HFFc6 (cell line): Measurements from ENCODE around the gene MBNL2. TPM values are rescaled to one million over a fixed set of nuclear protein-coding genes. Genes with fewer than 3 reads are reported as not detected.

Experiments
- DNase-seq: peaks from one replicate; pipeline ENCODE4 v3.0.0-alpha.2; 2018
- H3K27ac Mint-ChIP-seq: 2 replicates; pipeline ENCODE4 v1.8.0; 2020; ENCODE audit warnings: mild to moderate bottlenecking, mixed read lengths
- H3K27me3 Mint-ChIP-seq: 2 replicates; pipeline ENCODE4 v1.8.0; 2021; ENCODE audit warnings: mild to moderate bottlenecking, moderate library complexity, mixed read lengths; ENCODE audit not compliant: insufficient read depth
- H3K36me3 Mint-ChIP-seq: 2 replicates; pipeline ENCODE4 v1.8.0; 2021; ENCODE audit warnings: low read depth, mixed read lengths
- H3K4me1 Mint-ChIP-seq: 2 replicates; pipeline ENCODE4 v1.8.0; 2020; ENCODE audit warnings: low read depth, mixed read lengths
- H3K4me3 Mint-ChIP-seq: 2 replicates; pipeline ENCODE4 v1.8.0; 2020; ENCODE audit warnings: mild to moderate bottlenecking, moderate library complexity, mixed read lengths
- H3K9me3 Mint-ChIP-seq: 2 replicates; pipeline ENCODE4 v1.8.0; 2020; ENCODE audit warnings: mild to moderate bottlenecking, mixed read lengths
- long read RNA-seq: library from polyadenylated mRNA; unstranded; transcript quantifications from one replicate; pipeline ENCODE4 v2.0.0, GENCODE V29; 2019
- total RNA-seq, 6 experiments: library from RNA; stranded (reverse); fragmentation: NEBNext Ultra II Directional; extraction: Animal tissue kit (Norgen Biotek cat#: 25700); gene quantifications; 2 replicates in 1 of 6; 3 replicates in 5 of 6; pipeline ENCODE4 v1.2.3, GENCODE V29; 2021
- TF ChIP-seq, protein P1 (sequence below): fragments of 200-600 bp; sonication (generic); IDR thresholded peaks from 2 replicates; pipeline ENCODE4 v1.5.0; 2021; ENCODE audit warnings: antibody characterized with exemption, mild to moderate bottlenecking

The MBNL2 gene, protein sequence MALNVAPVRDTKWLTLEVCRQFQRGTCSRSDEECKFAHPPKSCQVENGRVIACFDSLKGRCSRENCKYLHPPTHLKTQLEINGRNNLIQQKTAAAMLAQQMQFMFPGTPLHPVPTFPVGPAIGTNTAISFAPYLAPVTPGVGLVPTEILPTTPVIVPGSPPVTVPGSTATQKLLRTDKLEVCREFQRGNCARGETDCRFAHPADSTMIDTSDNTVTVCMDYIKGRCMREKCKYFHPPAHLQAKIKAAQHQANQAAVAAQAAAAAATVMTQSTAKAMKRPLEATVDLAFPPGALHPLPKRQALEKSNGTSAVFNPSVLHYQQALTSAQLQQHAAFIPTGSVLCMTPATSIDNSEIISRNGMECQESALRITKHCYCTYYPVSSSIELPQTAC
- 100 to 1,000 TPM in 3 of 6 experiments, 10 to 100 TPM in 3; 78.5 to 138 (median 99.8) TPM for total RNA-seq
- long read RNA-seq, full-length matches to known transcripts, result 46 of 113 reads
- long read RNA-seq, partial matches to known transcripts, result 12 of 113 reads
- long read RNA-seq, other reads (novel, unspliced or antisense), result 55 of 113 reads

DNA sequence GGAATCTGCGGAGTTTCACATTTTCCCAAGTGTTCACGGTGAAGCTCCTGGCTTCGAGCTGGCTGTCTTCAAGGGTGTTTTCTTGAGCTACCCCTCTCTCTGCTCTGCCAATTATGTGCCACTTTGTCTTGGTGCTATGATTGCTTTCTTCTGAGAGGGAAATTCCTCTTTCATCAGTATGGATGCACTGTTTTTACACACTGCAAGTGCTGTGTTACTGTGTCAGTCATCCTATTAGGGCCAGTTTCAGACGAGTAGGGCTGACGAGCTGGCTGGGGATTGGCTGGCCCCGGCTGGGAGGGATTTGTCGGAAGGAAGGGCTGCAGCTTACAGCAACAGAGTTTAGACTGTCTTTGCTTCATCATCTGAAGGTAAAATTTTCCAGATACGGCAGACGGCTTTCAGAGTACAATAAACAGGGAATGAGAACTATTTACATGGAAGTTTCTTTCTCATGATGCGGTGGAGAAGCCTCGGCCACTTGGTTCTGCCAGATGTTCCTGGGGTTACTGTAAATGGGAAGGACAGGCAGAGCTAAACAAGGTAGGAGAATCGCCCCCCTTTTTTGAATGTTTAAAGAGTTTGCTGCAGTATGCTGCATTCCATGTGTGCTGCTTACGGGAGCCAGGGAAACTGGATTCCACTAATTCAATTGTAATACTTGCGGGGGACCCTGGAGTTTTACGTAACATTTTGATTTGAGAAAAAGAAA, at the start of gene MBNL2:
Gene MBNL2 (plus strand): TSS at position 345 of the 712 bp plus-strand sequence. CDS start 53,903 bp downstream, outside the sequence.
- TF ChIP-seq, protein P1, sequence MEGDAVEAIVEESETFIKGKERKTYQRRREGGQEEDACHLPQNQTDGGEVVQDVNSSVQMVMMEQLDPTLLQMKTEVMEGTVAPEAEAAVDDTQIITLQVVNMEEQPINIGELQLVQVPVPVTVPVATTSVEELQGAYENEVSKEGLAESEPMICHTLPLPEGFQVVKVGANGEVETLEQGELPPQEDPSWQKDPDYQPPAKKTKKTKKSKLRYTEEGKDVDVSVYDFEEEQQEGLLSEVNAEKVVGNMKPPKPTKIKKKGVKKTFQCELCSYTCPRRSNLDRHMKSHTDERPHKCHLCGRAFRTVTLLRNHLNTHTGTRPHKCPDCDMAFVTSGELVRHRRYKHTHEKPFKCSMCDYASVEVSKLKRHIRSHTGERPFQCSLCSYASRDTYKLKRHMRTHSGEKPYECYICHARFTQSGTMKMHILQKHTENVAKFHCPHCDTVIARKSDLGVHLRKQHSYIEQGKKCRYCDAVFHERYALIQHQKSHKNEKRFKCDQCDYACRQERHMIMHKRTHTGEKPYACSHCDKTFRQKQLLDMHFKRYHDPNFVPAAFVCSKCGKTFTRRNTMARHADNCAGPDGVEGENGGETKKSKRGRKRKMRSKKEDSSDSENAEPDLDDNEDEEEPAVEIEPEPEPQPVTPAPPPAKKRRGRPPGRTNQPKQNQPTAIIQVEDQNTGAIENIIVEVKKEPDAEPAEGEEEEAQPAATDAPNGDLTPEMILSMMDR, result no peak
- H3K27ac Mint-ChIP-seq, result peak within 1 kb of the TSS; percentile 97
- H3K4me1 Mint-ChIP-seq, result peaks cover 44% of the 10 kb centered on the region
- H3K27me3 Mint-ChIP-seq, result no peaks in the 10 kb centered on the region; the same call in 1 of the 2 replicates
- DNase-seq, result peak; percentile 92
- H3K4me3 Mint-ChIP-seq, result peak within 1 kb of the TSS; percentile 99
- no peaks in the 10 kb centered on the region for H3K9me3 Mint-ChIP-seq
- H3K36me3 Mint-ChIP-seq, result peaks cover 34% of the 10 kb centered on the region

DNA sequence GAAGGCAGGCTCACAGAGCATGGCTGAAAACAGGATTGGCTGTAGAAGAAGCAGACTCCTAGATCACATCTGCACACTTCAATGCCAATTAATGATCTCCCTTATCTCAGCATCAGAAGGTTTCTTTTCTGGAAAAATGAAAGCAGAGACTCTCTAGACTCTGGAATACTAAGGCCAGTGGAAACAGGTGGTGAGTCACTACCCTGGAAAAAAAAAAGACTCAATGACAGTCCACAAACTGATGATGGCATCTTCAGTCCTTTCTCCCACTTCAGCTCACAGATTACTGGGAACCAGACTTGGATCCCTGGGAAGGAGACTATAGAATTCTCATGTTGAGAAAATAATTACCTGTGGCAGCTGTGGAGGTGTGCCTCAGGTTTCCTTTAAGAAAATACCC, 47.5 kb upstream of the MBNL2 start:
- Mint-ChIP-seq H3K27ac (no peak overlapping the region), H3K9me3 (0 out of 2 replicates have a peak, but pooled peaks cover 4% of the 10 kb centered on the region), H3K27me3 (peaks cover 15% of the 10 kb centered on the region), H3K4me1 (no peaks in the 10 kb centered on the region), H3K4me3 (no peak overlapping the region), H3K36me3 (no peaks in the 10 kb centered on the region)
- DNase-seq, result no peak
- TF ChIP-seq, protein P1, result no peak

DNA sequence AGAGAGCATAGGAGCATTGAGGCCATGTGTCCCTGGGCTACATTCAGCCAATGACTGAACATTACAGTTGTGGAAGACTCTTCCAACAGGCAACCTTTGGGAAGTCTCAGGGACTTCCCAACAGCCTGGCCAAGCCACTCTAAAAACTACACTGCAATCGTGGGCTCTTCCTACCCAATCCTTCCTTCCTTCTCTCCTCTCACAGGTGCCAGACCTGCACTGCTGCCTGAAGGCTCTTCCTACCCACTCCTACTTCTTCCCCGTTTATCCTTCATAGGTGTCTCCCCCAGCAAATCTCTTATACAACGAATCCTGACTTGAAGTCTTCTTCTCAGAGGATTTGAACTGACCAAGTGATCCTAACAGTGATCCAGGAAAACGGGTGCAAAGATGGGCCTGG, 47.1 kb upstream of the MBNL2 start:
- Mint-ChIP-seq H3K27ac (no peak overlapping the region), H3K36me3 (no peaks in the 10 kb centered on the region), H3K27me3 (peaks cover 15% of the 10 kb centered on the region), H3K4me3 (no peak overlapping the region), H3K4me1 (no peaks in the 10 kb centered on the region), H3K9me3 (0 out of 2 replicates have a peak, but pooled peaks cover 4% of the 10 kb centered on the region)
- no peak for DNase-seq
- TF ChIP-seq, protein P1, result no peak

DNA sequence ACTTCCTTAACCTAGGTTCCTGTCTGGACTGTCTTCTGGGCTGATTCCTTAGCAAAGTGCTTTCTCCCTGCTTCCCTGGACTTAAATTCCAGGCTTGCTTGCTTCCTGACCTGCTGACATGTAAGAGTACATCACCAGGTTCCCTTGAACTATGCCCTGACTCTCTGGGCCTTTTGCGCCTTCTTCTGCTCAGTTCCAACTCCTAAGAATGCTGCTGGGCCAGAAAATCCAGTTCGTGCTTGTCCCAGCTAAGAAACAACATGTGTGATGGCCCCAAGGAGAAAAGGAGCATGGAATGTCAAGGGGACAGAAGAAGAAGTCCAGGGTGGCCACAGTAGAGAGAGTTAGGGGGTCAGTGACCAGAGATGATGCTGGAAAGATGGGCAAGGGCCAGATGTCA, 42.6 kb upstream of the MBNL2 start:
- Mint-ChIP-seq H3K4me3 (no peak overlapping the region), H3K4me1 (no peaks in the 10 kb centered on the region), H3K36me3 (no peaks in the 10 kb centered on the region), H3K27ac (no peak overlapping the region), H3K27me3 (peaks cover 7% of the 10 kb centered on the region), H3K9me3 (0 out of 2 replicates have a peak, but pooled peaks cover 4% of the 10 kb centered on the region)
- no peak for DNase-seq
- TF ChIP-seq, protein P1, result no peak

DNA sequence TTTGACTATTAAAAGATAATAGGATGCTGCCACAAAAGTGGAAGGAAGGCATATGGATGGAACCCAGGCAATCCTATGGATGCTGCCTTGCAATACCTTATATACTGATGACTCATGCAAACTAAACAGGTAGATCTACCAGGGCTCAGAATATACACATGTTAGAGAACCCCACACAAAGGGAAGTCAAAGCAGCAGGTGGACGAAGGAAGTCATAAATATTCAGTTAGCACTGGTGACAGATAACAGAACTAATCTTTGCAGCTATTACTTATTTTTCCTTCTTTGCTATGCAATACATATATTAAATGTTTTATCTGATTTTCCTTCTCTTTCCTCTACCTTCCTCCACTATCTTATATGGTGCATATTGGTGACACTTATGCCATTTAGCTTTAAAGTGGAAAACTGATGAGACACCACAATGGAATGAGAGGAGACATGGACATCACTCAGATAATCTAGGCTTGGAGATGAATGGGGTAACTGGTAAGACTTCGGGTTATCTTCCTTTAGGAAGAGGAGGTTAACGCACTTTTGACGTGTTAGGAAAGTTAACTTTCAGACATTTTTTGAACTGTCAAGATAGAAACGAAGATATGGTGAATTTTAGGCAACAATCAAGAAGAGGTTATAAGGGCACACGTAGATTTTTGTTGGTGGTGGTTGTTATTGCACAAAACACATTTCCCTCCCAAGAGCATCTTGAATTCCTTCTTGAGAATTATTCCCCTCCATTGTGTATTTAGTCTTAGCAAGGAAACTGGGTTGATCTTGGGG, 39.8 kb upstream of the MBNL2 start:
- Mint-ChIP-seq H3K9me3 (no peaks in the 10 kb centered on the region), H3K4me3 (no peak overlapping the region), H3K27me3 (peaks cover 10% of the 10 kb centered on the region), H3K4me1 (no peaks in the 10 kb centered on the region), H3K27ac (no peak overlapping the region), H3K36me3 (no peaks in the 10 kb centered on the region)
- TF ChIP-seq, protein P1, result no peak
- no peak for DNase-seq
